CD4-positive, alpha-beta T cell (primary cell): ENCODE measurements around the gene VASN. TPM values are rescaled to one million over a fixed set of nuclear protein-coding genes. Genes with fewer than 3 reads are reported as not detected.

ENCODE experiments used
- ATAC-seq: fragments of 200-7000 bp; cut with Tn5 transposase; one replicate; pipeline ENCODE4 v1.10.0; 2022; ENCODE audit warnings: mild to moderate bottlenecking; ENCODE audit not compliant: poor library complexity
- CTCF ChIA-PET: fragments of 350-600 bp; sonication (Branson Sonifier 250); formaldehyde crosslinking; loops from one replicate; lab custom pipeline; 2021; ENCODE audit warnings: antibody characterized with exemption, inconsistent platforms; lab: Charles Lee
- POLR2A ChIA-PET: fragments of 350-600 bp; sonication (Branson Sonifier 250); formaldehyde crosslinking; loops from one replicate; lab custom pipeline; 2021; ENCODE audit warnings: antibody characterized with exemption, inconsistent platforms; lab: Charles Lee
- DNase-seq, 14 experiments: peaks; one replicate each; pipeline ENCODE4 v3.0.0-alpha.2; 2013 to 2020; ENCODE audit warnings: mixed read lengths in 2 of 14
- H3K27ac ChIP-seq, 2 donors: one replicate each; pipeline versions ENCODE4 v1.5.1 to v1.7.0; 2013; ENCODE audit warnings: low read length in 2 of 2, low read depth in 1 of 2, mild to moderate bottlenecking in 1 of 2
- H3K27me3 ChIP-seq, 2 experiments: 1 replicate in 1 of 2; 2 replicates in 1 of 2; pipeline versions ENCODE4 v1.6.1 to v1.7.0; 2013; ENCODE audit warnings: low read length in 2 of 2, control low read depth in 1 of 2, mild to moderate bottlenecking in 1 of 2, moderate library complexity in 1 of 2; ENCODE audit not compliant: insufficient read depth in 2 of 2, control insufficient read depth in 1 of 2
- H3K36me3 ChIP-seq: one replicate; pipeline ENCODE4 v1.6.1; 2013; ENCODE audit warnings: low read length, control low read depth; ENCODE audit not compliant: insufficient read depth
- H3K4me1 ChIP-seq: one replicate; pipeline ENCODE4 v1.6.1; 2013; ENCODE audit warnings: low read length, control low read depth; ENCODE audit not compliant: insufficient read depth
- H3K4me3 ChIP-seq: one replicate; pipeline ENCODE4 v1.5.1; 2013; ENCODE audit warnings: mild to moderate bottlenecking, low read length, moderate library complexity
- H3K9me3 ChIP-seq, 2 experiments: 1 replicate in 1 of 2; 2 replicates in 1 of 2; pipeline versions ENCODE4 v1.6.1 to v1.7.0; 2013; ENCODE audit warnings: low read length in 2 of 2, mild to moderate bottlenecking in 2 of 2, control low read depth in 1 of 2, moderate library complexity in 1 of 2; ENCODE audit not compliant: control insufficient read depth in 1 of 2, insufficient read depth in 1 of 2
- H3K27ac Mint-ChIP-seq: one replicate; pipeline ENCODE4 v1.8.0; 2020; ENCODE audit warnings: mixed read lengths
- H3K27me3 Mint-ChIP-seq: one replicate; pipeline ENCODE4 v1.8.0; 2021; ENCODE audit warnings: mixed read lengths
- H3K36me3 Mint-ChIP-seq: one replicate; pipeline ENCODE4 v1.8.0; 2021; ENCODE audit warnings: low read depth, mixed read lengths
- H3K4me1 Mint-ChIP-seq: one replicate; pipeline ENCODE4 v1.8.0; 2021; ENCODE audit warnings: low read depth, mixed read lengths
- H3K4me3 Mint-ChIP-seq: one replicate; pipeline ENCODE4 v1.8.0; 2020; ENCODE audit warnings: mild to moderate bottlenecking, mixed read lengths
- H3K9me3 Mint-ChIP-seq: one replicate; pipeline ENCODE4 v1.8.0; 2020; ENCODE audit warnings: mixed read lengths
- intact Hi-C, 2 experiments: fragments of 100-400 bp; cut with DNase I in 1 of 2; cut with micrococcal nuclease in 1 of 2; formaldehyde crosslinking; loops; one replicate each; pipeline versions ENCODE4 v1.15.1 to v1.9.0; 2023 to 2025; cut with DNase I, micrococcal nuclease
- total RNA-seq, 174 experiments: library from RNA in 2 of 174; stranded (reverse) in 2 of 174; gene quantifications; one replicate each; pipeline ENCODE4 v1.2.3 and lab custom pipeline; 2021 to 2026
- TF ChIP-seq, protein P1 (sequence below): fragments of 200-600 bp; IDR thresholded peaks from one replicate; pipeline ENCODE4 v1.8.0; 2022; ENCODE audit warnings: antibody characterized with exemption, mild to moderate bottlenecking

VASN gene
- total RNA-seq, 2 experiments from 2014 or later: 0.70 to 0.77 TPM

DNA sequence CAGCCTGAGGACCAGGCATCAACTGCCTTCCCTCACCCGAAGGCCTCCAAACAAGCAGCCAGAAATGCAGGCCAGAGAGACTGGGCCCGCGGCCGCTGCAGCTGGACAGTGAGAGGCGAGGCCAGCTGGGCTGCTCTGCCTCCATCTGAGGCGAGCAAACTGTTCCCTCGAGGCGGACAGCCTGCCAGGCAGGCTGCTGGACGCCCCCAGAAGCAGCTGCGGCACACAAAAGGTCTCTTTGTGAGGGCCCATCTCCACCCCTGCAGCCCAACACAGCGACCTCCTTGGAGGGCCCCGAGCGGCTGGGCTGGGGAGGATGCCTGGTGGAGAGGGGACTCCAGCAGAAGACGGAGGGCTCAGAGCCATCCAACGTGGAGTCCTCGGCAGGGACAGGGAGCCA is 40.0 kb downstream of the VASN start:
- TF ChIP-seq, protein P1, sequence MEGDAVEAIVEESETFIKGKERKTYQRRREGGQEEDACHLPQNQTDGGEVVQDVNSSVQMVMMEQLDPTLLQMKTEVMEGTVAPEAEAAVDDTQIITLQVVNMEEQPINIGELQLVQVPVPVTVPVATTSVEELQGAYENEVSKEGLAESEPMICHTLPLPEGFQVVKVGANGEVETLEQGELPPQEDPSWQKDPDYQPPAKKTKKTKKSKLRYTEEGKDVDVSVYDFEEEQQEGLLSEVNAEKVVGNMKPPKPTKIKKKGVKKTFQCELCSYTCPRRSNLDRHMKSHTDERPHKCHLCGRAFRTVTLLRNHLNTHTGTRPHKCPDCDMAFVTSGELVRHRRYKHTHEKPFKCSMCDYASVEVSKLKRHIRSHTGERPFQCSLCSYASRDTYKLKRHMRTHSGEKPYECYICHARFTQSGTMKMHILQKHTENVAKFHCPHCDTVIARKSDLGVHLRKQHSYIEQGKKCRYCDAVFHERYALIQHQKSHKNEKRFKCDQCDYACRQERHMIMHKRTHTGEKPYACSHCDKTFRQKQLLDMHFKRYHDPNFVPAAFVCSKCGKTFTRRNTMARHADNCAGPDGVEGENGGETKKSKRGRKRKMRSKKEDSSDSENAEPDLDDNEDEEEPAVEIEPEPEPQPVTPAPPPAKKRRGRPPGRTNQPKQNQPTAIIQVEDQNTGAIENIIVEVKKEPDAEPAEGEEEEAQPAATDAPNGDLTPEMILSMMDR: no peak
- peaks cover 80% of the 10 kb centered on the region for H3K36me3 Mint-ChIP-seq
- no peak overlapping the region for H3K4me3 ChIP-seq
- POLR2A ChIA-PET: no interaction called here
- no peaks in the 10 kb centered on the region for H3K27me3 Mint-ChIP-seq
- no peaks in the 10 kb centered on the region for H3K9me3 ChIP-seq
- no peak for ATAC-seq
- CTCF ChIA-PET: interaction anchor here (1.7 kb wide), 1 partner anchor 9 kb away, joined by 8 read pairs; no protein-coding TSS in a partner anchor
- DNase-seq: no peak
- H3K27ac Mint-ChIP-seq: no peak overlapping the region
- peaks cover 66% of the 10 kb centered on the region for H3K4me1 ChIP-seq
- intact Hi-C loops: loop anchor here (5.0 to 10.0 kb wide), 2 partner anchors 39 to 203 kb away; partner anchors contain the start of genes UBALD1 (in 1 of the 2) and VASN (in 1 of the 2)
- H3K27ac ChIP-seq: no peak overlapping the region
- H3K4me1 Mint-ChIP-seq: peaks cover 44% of the 10 kb centered on the region
- no peaks in the 10 kb centered on the region for H3K9me3 Mint-ChIP-seq
- H3K4me3 Mint-ChIP-seq: peak overlapping the region; percentile 31
- H3K36me3 ChIP-seq: peaks cover 66% of the 10 kb centered on the region
- no peaks in the 10 kb centered on the region for H3K27me3 ChIP-seq

DNA sequence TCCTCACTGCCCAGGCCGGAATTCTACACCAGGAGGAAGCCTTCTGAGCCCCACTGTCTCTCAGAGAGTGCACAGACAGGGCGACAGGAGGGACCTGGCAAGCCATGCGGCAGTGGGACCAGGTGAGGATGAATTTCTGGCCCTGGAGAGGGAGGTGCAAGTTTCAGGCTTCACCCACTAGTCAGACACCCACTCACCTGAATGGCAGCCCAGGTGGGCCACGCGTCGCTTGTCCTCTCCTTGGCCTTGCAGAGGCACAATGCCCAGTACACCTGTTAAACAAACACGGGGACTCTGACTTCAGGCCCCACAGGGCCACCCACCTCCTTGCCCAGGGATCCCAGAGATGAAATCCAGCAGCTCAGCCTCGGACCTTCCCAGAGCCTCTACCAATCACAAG is 40.5 kb downstream of the VASN start:
- intact Hi-C loops: loop anchor here (5.0 to 10.0 kb wide), 2 partner anchors 40 to 203 kb away; partner anchors contain the start of genes UBALD1 (in 1 of the 2) and VASN (in 1 of the 2)
- TF ChIP-seq, protein P1: no peak
- no peaks in the 10 kb centered on the region for H3K27me3 ChIP-seq

DNA sequence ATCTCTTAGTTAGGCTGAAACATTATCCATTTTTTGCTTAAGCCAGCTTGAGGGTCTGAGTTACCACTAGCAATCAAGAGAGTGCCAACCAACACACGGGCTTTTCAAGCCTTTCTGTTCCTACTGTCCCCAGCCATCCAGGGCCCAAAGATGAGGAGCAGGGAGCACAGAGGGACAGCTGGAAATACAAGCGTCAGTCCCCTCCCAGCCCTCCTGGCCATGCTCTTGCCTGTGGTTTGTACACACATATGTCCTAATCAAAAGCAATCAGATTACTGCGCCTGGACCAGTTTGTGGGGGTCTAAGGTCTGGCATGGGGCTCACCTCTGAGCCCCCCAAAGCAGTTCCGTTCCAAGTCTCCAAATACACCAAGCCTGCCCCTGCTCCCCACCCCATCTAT is 41.2 kb downstream of the VASN start:
- TF ChIP-seq, protein P1: no peak
- POLR2A ChIA-PET: interaction anchor here (1.1 kb wide), 1 partner anchor 10 kb away, joined by 3 read pairs; no protein-coding TSS in a partner anchor
- peaks cover 75% of the 10 kb centered on the region for H3K36me3 Mint-ChIP-seq
- H3K4me3 ChIP-seq: no peak overlapping the region
- no peak for ATAC-seq
- H3K27ac ChIP-seq: peak overlapping the region; percentile 52 to 98
- no peaks in the 10 kb centered on the region for H3K9me3 ChIP-seq
- DNase-seq: no peak
- CTCF ChIA-PET: interaction anchor here (1.5 to 6.4 kb wide), 2 partner anchors 9 to 159 kb away, joined by 4 to 45 read pairs; no protein-coding TSS in a partner anchor
- H3K4me1 Mint-ChIP-seq: peaks cover 47% of the 10 kb centered on the region
- peaks cover 69% of the 10 kb centered on the region for H3K4me1 ChIP-seq
- intact Hi-C loops: loop anchor here (5.0 to 10.0 kb wide), 2 partner anchors 41 to 202 kb away; partner anchors contain the start of genes UBALD1 (in 1 of the 2) and VASN (in 1 of the 2)
- no peaks in the 10 kb centered on the region for H3K27me3 Mint-ChIP-seq
- peak overlapping the region; percentile 95 for H3K27ac Mint-ChIP-seq
- H3K4me3 Mint-ChIP-seq: peak overlapping the region; percentile 69
- no peaks in the 10 kb centered on the region for H3K9me3 Mint-ChIP-seq
- H3K36me3 ChIP-seq: peaks cover 55% of the 10 kb centered on the region
- no peaks in the 10 kb centered on the region for H3K27me3 ChIP-seq

More for the DNA sequence above, 40.5 kb downstream of the VASN start:
- CTCF ChIA-PET: interaction anchor here (1.7 to 6.4 kb wide), 2 partner anchors 8 to 10 kb away, joined by 8 to 45 read pairs; no protein-coding TSS in a partner anchor
- ATAC-seq: no peak
- peak in 1 of 14 experiments; percentile 5 for DNase-seq
- Histone ChIP-seq H3K9me3 (no peaks in the 10 kb centered on the region), H3K4me3 (no peak overlapping the region), H3K27ac (no peak overlapping the region), H3K36me3 (peaks cover 62% of the 10 kb centered on the region), H3K4me1 (peaks cover 71% of the 10 kb centered on the region)
- Mint-ChIP-seq H3K9me3 (no peaks in the 10 kb centered on the region), H3K36me3 (peaks cover 78% of the 10 kb centered on the region), H3K4me1 (peaks cover 47% of the 10 kb centered on the region), H3K27me3 (no peaks in the 10 kb centered on the region), H3K4me3 (peak overlapping the region; percentile 51), H3K27ac (peak overlapping the region; percentile 95)
- POLR2A ChIA-PET: no interaction called here
